ENCODE results near the gene GKN2.

DNA sequence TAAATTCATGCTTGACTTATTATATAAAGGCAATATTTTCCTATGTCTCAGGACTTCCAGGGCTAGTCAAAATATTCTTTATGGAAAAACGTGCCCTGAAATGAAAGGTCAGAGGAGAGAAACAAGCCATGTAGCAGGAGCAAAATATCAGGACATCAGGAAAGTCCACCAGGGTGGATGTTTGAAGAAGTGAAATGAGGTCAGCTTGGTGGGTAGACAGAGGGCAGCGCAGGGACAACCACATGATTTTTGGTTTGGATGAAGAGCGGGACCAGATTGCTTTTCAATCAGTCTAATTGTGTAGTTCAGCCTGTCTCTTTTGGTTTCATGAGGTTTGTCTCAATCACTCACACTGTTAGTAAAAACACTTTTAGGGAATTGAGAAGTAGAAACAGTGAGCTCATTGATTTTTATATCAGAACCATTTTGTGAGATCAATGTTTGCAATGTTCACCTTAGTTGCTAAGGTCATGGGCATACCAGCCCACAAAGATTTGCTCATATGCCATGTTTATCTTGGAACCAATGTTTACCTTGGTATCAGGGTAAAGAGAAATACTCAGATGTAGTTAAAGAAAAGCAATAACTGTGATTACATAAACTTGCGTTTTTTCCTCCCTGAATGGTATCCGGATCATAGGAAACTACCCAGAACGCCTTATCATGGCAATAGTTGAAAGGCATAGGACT is 32.1 kb downstream of the GKN2 start:
- TF ChIP-seq RAD21 (CRISPR knock-in tag; conservative IDR thresholded peaks at IDR 0.05 in 1 of 2, IDR thresholded peaks at IDR 0.05 in 1 of 2) (no peak), MAZ (CRISPR knock-in tag; conservative IDR thresholded peaks at IDR 0.05 in 1 of 2, IDR thresholded peaks at IDR 0.05 in 1 of 2) (no peak), ATF1 (CRISPR knock-in tag; IDR thresholded peaks at IDR 0.05) (no peak), ATF1 (tag; IDR thresholded peaks at IDR 0.05) (no peak), FOXK2 (conservative IDR thresholded peaks at IDR 0.05 in 1 of 2, IDR thresholded peaks at IDR 0.05 in 1 of 2; ENCODE audit: low read depth in 2 of 2) (no peak), ZNF561 (CRISPR knock-in tag; conservative IDR thresholded peaks at IDR 0.05) (no peak)
- TF ChIP-seq, protein P1, sequence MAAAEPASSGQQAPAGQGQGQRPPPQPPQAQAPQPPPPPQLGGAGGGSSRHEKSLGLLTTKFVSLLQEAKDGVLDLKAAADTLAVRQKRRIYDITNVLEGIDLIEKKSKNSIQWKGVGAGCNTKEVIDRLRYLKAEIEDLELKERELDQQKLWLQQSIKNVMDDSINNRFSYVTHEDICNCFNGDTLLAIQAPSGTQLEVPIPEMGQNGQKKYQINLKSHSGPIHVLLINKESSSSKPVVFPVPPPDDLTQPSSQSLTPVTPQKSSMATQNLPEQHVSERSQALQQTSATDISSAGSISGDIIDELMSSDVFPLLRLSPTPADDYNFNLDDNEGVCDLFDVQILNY (CRISPR knock-in tag; IDR thresholded peaks at IDR 0.05) = no peak
- TF ChIP-seq, protein P2, sequence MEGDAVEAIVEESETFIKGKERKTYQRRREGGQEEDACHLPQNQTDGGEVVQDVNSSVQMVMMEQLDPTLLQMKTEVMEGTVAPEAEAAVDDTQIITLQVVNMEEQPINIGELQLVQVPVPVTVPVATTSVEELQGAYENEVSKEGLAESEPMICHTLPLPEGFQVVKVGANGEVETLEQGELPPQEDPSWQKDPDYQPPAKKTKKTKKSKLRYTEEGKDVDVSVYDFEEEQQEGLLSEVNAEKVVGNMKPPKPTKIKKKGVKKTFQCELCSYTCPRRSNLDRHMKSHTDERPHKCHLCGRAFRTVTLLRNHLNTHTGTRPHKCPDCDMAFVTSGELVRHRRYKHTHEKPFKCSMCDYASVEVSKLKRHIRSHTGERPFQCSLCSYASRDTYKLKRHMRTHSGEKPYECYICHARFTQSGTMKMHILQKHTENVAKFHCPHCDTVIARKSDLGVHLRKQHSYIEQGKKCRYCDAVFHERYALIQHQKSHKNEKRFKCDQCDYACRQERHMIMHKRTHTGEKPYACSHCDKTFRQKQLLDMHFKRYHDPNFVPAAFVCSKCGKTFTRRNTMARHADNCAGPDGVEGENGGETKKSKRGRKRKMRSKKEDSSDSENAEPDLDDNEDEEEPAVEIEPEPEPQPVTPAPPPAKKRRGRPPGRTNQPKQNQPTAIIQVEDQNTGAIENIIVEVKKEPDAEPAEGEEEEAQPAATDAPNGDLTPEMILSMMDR (IDR thresholded peaks at IDR 0.05 in 2 of 3, conservative IDR thresholded peaks at IDR 0.05 in 1 of 3; ENCODE audit: insufficient read depth in 2 of 3, low read depth in 1 of 3, low read length in 3 of 3) = no peak

Measured in K562 (cell line).